Measurements from ENCODE around the gene CYP4Z1.
"Not testable (repeated sequence)": the region's sequence is repeated elsewhere in the genome, so short reads cannot be mapped to it uniquely, and the experiment has no call there.

The CYP4Z1 gene, protein sequence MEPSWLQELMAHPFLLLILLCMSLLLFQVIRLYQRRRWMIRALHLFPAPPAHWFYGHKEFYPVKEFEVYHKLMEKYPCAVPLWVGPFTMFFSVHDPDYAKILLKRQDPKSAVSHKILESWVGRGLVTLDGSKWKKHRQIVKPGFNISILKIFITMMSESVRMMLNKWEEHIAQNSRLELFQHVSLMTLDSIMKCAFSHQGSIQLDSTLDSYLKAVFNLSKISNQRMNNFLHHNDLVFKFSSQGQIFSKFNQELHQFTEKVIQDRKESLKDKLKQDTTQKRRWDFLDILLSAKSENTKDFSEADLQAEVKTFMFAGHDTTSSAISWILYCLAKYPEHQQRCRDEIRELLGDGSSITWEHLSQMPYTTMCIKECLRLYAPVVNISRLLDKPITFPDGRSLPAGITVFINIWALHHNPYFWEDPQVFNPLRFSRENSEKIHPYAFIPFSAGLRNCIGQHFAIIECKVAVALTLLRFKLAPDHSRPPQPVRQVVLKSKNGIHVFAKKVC

DNA sequence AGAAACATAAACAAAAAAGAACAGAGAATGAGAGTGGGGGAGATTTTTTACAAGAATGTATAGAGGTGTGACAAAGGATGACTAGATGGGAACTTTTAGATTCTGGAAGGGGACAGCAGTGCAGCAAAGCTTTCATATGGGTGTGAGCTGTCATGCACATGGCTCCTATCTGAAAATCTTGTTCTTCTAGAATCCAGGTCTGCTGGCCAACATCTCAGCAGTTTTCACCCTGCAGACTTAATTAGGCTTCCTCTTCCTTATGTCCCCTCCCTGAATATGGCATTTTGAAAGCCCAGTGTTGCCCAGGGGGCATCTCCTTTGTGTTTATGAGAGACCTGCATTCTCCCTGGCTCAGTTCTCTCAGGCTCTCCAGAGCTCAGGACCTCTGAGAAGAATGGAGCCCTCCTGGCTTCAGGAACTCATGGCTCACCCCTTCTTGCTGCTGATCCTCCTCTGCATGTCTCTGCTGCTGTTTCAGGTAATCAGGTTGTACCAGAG is at the start of gene CYP4Z1:
CYP4Z1 (plus strand) TSS at position 135 of the 498 bp plus-strand sequence; CDS start at position 395, 260 bp downstream.
- DNase-seq (ENCODE audit: low read depth, low spot score): peak; percentile 8

DNA sequence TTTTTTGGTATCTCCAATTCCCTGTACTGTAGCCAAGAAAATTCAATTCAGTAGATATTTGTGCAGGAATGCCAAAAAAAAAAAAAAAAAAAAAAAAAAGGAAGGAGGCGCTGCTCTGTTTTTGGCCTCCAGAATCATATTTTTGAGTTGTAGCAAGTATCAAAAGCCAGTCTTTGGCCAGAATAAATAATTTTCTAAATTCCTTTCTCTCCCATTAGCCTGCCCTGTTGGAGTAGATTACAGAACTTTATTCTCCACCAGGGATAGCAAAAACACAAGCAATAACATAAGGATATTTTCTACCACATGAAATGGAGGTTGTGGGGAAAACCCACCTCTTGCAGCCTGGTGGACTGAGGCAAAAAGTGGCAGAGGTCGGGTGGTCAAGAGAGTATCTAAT is 46.0 kb upstream of the CYP4Z1 start:
- DNase-seq (ENCODE audit: low read depth, low spot score): no peak

DNA sequence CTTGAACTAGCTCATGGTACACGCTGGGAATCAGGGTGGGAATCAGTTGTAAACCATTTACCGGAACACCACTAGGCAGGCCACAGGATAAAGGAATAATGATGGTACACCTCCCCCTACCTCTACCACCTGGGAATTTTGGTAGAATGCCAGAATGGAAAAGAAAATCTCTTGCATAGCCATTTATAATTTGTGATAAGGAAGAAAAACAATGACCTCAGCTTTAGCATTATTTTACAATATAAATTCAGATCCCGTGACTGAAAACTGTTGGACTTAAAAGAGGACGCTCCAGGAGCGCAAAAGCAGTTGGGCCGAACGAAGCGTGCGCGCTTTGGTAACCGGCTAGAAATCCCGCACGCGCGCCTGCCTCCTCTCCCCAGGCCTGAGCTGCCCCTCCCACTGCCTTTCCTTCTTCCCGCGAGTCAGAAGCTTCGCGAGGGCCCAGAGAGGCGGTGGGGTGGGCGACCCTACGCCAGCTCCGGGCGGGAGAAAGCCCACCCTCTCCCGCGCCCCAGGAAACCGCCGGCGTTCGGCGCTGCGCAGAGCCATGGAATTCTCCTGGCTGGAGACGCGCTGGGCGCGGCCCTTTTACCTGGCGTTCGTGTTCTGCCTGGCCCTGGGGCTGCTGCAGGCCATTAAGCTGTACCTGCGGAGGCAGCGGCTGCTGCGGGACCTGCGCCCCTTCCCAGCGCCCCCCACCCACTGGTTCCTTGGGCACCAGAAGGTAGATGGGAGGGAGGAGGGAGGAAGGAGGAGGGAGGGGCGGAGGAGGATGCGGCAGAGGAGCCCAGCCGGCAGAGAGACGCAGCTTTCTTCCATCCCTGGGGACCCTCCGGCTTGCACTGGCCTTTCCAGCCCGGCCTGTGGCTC is 43.5 kb upstream of the CYP4Z1 start, which contains the start of gene CYP4X1:
CYP4X1 (plus strand) TSS at position 402 of the 873 bp plus-strand sequence; CDS start at position 551, 149 bp downstream.
- DNase-seq (ENCODE audit: low read depth, low spot score): peak; percentile 37

DNA sequence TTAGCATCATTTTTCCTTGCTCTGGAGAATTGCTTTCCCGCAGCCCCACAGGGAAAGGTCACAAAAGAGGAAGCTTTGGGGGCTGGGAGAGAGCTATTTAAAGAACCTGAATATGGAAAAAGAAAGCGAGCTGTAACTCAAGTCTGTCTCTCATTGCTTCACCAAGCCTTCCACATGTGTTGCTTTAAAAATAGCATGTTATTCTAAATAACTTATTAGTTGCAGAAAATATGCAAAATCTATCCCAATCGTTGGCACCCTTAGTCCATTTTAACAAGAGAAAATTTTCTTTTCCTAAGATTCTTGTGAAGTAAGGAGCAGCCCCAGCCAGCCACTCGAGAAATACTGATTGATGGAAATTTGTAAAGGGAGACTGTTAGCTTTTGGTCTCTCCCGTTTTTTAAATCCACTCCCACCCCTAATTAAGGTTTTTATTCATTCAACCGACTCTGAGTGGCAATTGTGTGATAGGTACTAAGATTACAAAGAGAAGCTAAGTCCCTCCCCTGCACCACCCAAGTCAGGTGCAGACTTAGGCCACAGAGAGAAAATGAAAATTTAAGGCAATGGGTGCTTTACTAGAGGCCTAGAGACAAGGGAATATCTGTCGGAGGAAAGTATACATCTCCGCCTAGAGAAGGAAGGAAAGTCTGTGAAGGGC is 42.8 kb upstream of the CYP4Z1 start:
- DNase-seq (ENCODE audit: low read depth, low spot score): no peak

DNA sequence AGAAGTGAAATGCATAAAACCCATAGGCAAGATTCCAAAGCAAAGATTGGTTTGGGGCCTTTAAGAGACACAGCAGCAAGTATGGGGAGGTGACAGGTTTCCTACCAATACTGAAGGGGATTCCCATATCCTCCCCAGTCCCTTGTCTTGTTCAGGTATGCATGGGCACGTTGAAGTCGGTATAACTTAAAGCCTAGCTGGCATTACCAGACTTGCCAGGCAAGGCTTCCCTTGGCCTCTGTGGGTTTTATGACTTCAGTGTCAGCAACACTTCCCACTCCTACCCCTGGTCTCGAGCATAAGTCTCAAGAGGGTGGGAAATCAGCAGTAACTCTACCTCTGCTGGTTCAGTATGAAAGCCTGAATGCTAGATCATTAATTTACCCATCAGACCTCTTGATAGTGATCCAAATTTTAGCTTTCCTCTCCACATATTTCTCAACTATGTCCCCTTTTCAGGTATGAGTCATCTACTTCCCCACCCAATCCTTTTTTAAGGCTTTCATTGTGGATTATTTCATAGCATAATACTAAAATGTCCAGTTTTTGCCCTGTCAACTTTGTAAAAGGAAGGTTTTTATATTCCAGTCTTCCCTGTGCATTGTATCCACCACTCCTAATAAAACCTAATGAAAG is 36.7 kb upstream of the CYP4Z1 start:
- DNase-seq (ENCODE audit: low read depth, low spot score): no peak

DNA sequence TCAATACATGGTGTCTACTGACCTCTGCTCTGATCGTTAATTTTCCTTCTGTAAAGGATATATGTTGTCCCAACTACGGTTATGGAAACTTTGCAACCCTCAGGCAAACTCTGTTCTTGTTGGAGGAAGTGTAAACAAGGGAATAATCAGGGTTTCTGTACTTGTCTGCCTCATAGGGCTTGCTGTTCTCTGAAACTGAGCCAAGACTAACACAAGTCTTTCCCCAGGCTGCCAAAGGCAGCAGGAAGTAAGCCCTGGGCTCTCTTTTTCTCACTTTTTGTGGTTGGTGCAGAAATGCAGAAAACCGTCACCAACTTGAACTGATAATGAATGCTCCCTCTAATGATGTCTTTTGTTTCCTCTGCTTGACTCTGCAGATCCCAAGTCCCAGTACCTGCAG is 36.0 kb upstream of the CYP4Z1 start:
- DNase-seq (ENCODE audit: low read depth, low spot score): no peak

DNA sequence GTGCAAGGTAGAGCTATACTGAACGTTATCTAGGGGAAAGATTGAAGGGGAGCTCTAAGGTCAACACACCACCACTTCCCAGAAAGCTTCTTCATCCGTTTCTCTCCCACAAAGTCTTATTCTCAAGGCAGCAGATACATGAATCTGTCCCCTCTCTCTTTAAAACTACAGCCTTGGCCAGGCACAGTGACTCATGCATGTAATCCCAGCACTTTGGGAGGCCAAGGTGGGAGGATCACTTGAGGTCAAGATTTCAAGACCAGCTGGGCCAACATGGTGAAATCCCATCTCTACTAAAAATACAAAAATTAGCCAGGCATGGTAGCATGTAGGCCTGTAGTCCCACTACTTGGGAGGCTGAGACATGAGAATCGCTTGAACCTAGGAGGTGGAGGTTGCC is 35.4 kb upstream of the CYP4Z1 start:
- DNase-seq (ENCODE audit: low read depth, low spot score): no peak

DNA sequence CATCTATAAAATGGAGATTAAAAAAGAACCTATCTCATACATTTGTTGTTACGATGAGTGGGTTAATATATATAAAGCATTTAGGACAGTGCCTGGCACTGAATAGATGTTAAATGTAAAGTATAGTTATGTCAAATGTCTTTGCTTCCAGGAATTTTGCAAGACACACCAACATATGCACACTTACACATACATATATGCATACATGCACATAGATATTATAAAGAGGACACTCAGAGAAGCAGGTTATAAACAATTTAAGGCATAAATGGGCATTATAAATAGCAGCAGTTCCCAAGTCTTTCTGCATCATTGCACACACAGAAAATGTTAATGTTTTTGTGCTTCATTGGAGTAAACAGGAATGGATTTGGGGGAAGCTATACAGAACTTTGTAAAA is 30.3 kb upstream of the CYP4Z1 start:
- DNase-seq (ENCODE audit: low read depth, low spot score): no peak

DNA sequence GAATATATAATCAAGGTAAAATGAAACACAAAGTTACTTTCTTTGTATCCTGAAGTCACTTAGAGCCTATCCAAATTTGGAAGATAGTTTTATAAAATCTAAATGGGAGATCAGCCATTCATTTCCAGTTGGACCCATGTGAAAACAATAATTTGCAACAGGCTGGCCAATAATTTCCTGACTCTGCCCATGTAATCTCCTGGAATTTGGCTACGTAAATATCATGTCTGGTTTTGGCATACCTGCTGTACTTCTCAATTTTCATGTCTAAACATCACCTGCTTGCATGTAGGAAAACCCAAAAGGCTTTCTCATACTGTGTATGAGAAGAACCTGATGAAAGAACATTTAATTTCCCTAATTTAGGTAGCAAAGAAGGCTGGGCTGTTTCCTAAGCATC is 7.7 kb upstream of the CYP4Z1 start:
- no peak for DNase-seq (ENCODE audit: low read depth, low spot score)

DNA sequence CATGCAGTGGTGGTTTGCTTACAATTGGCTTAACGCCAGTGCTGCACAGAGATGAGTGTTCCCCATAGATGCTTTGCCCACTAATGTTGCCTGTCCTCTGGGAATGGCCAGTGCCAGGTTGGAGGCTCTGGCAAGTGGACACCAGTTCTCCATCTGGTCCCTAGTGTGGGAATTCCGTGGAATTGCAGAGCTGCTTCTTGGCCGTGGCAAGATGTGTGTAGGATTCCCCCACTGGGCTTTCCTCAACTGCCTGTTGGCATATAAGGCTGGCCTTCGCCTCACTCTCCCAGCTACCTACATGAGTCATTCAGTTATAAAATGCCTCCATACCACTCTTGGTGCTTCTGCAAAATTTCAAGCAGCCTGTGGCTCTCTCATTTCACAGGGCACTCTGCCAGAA is 2.0 kb downstream of the CYP4Z1 start:
- not testable (repeated sequence) for DNase-seq (ENCODE audit: low read depth, low spot score)

DNA sequence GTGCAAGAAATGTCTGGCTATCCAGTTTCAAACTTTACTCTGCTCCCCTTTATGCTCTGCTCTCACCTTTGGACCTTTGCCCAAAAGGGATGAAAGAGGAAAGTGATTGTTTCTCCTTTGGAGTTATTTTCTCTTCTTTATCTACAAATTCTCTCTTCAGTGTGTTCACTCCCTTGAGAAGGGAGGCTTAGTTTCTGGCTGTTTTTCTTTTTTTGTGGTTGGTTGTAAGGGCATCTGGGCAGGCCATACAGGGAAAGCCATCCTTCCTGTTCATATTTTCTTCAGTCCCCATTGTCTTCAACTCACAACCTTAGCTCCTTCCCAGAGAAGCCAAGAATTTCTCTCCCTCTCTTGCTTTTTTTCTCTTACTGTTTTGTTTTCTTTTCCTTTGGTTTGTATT is 2.5 kb downstream of the CYP4Z1 start:
- DNase-seq (ENCODE audit: low read depth, low spot score): not testable (repeated sequence)

DNA sequence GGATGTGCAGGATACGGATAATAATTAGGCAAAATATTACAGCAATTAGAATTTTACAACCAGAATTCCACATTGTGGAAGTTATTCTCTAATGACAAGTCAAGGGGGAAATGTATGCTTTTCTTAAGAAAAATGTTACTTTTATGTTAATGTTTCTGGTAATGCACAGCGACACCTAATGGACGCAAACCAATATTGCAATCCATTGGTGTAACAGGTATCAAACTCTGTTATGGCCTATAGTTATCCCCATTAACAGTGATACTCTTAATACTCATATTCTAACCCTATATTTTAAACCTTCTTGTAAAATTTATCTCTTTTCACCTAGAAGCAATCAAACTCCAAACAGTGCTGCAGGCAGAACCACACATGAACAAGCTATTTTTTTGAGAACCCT is 22.3 kb downstream of the CYP4Z1 start:
- not testable (repeated sequence) for DNase-seq (ENCODE audit: low read depth, low spot score)

DNA sequence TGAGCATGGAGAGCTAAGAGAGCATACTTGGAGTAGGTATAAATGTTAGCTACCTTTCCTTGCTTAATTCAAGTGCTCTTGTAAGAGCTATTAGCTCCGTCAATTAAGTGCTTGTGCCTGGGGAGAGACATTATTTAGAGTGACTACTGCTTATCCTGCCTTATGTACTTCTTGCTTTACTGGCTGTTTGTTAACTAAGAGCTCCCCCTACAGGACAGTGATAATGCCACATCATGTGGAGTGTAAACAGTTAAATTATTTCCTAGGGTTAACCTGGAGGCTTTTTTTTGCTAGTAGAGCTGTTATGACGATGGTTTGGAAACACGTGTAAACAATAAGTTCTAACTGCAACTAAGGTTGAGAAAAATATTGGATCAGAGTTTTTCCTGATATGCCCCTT is 24.4 kb downstream of the CYP4Z1 start:
- not testable (repeated sequence) for DNase-seq (ENCODE audit: low read depth, low spot score)

DNA sequence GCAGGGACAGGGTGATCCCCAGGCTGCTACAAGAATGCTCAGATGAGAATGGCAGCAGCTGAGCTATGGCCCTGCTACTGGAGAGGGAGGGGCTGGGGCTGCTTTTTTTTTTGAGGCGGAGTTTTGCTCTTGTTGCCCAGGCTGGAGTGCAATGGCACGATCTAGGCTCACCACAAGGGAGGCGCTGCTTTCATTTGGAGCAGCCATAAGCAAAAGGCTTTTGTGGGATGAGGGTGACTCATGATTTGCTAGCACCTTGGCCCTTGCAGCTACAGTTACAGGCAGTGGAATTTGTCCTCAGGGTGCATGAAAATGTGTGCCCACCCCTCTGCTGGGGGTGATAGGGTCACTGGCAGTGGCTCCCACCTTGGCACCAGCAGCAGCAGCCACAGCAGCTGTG is 37.8 kb downstream of the CYP4Z1 start:
- DNase-seq (ENCODE audit: low read depth, low spot score): peak; percentile 23

DNA sequence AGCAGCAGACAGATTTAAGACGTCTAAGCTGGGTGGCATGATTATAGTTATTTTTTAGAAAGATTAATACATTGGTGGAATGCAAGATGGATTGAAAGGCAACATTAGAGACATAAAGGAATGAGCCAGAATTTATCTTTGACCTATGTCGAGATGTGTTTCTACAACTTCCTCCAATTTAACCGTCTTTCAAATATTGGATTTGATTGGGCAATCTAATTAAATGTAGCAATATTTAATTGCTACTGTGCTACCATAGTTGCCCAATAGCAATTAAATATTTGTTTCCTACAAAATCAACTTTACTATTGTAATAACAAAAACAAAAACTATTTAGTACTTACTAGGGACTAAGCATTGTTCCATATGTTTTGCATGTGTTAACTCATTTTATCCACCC is 39.8 kb downstream of the CYP4Z1 start:
- DNase-seq (ENCODE audit: low read depth, low spot score): no peak

DNA sequence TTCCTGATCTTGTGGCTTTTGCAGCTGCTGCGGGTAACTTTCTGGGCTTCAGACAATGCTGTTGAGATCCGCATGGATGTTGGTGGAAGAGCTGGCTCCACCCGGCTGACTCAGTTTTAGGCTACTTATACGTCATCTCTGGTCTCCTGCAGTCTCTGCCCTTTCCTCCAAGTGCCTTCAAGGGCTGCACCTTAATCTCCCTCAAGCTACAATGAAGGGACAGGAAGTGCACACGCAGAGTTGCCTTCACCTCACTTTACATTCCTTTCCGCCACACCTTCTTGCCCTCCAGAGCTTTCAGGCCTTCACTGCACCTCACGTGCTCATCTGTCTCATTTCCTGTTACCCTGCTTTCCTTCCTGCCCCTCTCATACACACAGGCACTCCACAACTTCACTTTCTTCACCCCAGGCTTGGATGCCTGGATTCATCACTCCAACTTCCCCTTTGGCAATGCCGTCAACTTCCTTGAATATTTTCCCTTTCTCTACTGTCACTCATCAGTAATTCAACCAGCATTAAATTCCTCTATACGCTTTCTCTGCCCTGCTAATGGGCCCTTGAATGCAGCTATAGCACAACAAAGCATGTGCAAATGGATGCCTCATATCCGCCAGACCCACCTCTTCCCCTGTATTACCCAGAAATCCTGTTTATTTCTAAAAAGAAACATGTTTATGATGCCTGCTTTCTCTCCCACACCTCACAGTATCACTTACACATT is 41.0 kb downstream of the CYP4Z1 start:
- peak; percentile 57 for DNase-seq (ENCODE audit: low read depth, low spot score)

DNA sequence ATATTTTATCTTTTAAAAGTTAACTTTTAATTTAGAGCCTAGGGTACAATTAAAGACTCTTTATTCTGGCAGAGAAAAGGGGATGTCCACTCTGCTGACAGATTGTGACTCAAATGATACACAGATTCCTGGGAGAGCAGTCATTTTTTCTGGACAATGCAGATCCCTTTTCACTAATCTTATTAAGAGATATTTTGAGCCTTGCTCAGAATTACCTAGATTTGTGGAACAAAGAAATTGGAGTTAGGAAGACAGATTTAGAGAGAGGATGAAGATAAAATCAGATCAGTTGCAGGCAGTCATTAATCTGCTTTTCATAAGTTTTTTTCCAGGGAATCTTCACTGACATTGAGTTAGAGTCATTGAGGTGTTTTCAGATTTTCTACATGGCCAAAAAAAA is 42.5 kb downstream of the CYP4Z1 start:
- DNase-seq (ENCODE audit: low read depth, low spot score): not testable (repeated sequence)

DNA sequence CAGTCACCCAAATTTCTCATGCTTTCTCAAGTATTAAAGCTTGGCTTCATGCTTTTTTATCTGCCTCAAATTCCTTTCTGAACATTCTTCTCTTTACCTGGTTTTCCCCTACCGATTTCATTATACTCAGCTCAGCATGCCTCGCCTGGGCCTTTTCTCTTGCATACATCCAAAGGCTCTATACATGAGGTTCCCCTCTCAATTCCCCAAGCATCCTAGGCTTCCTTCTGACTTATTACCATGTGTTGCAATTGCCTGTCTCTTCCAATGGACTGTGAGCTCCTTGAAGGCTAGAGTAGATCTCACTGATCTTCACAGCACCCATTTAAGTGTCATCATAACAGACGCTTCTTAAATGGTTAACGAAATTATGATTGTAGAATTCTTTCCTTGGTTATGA is 46.1 kb downstream of the CYP4Z1 start:
- DNase-seq (ENCODE audit: low read depth, low spot score): no peak

DNA sequence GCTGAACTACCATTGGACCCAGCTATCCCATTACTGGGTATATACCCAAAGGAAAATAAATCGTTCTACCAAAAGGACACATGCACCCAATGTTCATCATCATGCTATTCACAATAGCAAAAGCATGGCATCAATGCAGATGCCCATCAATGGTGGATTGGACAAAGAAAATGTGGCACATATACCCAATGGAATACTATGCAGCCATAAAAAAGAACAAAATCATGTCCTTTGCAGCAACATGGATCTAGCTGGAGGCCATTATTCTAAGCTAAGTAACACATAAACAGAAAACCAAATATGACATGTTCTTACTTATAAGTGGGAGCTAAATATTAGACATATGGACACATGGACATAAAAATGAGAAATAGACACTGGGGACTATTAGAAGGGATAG is 54.0 kb downstream of the CYP4Z1 start:
- DNase-seq (ENCODE audit: low read depth, low spot score): not testable (repeated sequence)

DNA sequence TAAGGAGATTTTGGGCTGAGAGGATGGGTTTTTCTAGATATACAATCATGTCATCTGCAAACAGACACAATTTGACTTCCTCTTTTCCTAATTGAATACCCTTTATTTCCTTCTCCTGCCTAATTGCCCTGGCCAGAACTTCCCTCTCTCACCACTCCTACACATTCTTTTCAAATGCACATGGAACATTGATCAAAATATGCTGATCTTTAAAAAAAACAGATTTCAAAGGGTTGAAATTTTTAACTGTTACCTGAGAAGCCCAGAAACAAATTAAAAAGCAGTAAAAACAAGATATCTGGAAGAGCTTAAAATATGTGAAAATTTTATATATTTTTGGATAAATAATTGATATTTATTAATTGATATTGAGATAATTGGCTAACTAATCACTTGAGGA is 57.8 kb downstream of the CYP4Z1 start:
- DNase-seq (ENCODE audit: low read depth, low spot score): not testable (repeated sequence)

Data from ELF-1 (cell line).